ENCODE results near the gene PRKN.

The PRKN gene

GRCh38 chr6:162697872-162698403 lies 29.6 kb downstream of the PRKN start:
- intact Hi-C loops (cut with DNase I; ENCODE audit: low total_unique reads), result no loop called here
- no peaks in the 10 kb centered on the region for H3K4me1 ChIP-seq
- TF ChIP-seq, protein P1, sequence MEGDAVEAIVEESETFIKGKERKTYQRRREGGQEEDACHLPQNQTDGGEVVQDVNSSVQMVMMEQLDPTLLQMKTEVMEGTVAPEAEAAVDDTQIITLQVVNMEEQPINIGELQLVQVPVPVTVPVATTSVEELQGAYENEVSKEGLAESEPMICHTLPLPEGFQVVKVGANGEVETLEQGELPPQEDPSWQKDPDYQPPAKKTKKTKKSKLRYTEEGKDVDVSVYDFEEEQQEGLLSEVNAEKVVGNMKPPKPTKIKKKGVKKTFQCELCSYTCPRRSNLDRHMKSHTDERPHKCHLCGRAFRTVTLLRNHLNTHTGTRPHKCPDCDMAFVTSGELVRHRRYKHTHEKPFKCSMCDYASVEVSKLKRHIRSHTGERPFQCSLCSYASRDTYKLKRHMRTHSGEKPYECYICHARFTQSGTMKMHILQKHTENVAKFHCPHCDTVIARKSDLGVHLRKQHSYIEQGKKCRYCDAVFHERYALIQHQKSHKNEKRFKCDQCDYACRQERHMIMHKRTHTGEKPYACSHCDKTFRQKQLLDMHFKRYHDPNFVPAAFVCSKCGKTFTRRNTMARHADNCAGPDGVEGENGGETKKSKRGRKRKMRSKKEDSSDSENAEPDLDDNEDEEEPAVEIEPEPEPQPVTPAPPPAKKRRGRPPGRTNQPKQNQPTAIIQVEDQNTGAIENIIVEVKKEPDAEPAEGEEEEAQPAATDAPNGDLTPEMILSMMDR (IDR thresholded peaks at IDR 0.05), result no peak
- H3K27me3 ChIP-seq, result no peaks in the 10 kb centered on the region
- H3K9me3 ChIP-seq, result no peaks in the 10 kb centered on the region
- H3K36me3 ChIP-seq, result no peaks in the 10 kb centered on the region
- DNase-seq, result no peak
- H3K27ac ChIP-seq, result no peak overlapping the region
- no peak overlapping the region for H3K4me3 ChIP-seq

GRCh38 chr6:162690158-162690557 lies 37.4 kb downstream of the PRKN start:
- Histone ChIP-seq H3K27me3 (no peaks in the 10 kb centered on the region), H3K27ac (no peak overlapping the region), H3K9me3 (no peaks in the 10 kb centered on the region), H3K4me3 (no peak overlapping the region), H3K36me3 (no peaks in the 10 kb centered on the region), H3K4me1 (no peaks in the 10 kb centered on the region)
- intact Hi-C loops (cut with DNase I; ENCODE audit: low total_unique reads), result no loop called here
- TF ChIP-seq, protein P1 (IDR thresholded peaks at IDR 0.05), result no peak
- no peak for DNase-seq

DNA sequence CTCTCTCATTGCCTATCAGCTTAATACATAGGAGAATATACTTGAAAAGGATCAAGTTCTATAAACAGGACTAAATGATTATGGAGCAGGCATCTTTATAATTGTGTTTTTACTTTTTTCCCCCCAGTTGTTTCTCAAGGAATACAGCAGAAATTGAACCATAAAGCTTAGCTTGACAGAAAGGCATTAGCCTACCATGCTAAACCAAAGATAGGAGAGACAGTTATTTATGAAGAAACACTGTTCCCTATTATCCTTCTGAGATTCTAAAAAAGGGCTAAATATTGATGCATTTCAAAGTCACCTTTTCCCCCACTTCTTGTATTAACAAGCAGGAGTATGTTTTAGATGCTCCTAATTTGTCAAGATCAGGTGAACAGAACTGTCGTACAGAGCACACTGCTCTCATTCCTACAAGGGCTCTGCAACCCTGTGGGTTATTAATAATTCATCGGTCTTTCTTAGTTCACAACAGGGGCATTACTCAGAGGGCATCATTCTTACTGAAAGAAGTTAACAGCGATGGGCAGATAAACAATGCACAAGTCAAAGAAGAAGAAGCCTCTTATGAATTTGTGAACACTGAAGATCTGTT lies 38.7 kb downstream of the PRKN start:
- no peak for DNase-seq
- no peak overlapping the region for H3K4me3 ChIP-seq
- TF ChIP-seq, protein P1 (IDR thresholded peaks at IDR 0.05), result no peak
- no peaks in the 10 kb centered on the region for H3K27me3 ChIP-seq
- H3K36me3 ChIP-seq, result no peaks in the 10 kb centered on the region
- H3K4me1 ChIP-seq, result peaks cover 0 to 8% (median 2%) of the 10 kb centered on the region in 4 donors
- intact Hi-C loops (cut with DNase I; ENCODE audit: low total_unique reads), result no loop called here
- H3K27ac ChIP-seq, result no peak overlapping the region
- no peaks in the 10 kb centered on the region for H3K9me3 ChIP-seq

- Histone ChIP-seq H3K4me1 (peaks cover 0 to 18% (median 2%) of the 10 kb centered on the region in 4 donors), H3K9me3 (no peaks in the 10 kb centered on the region), H3K27me3 (no peaks in the 10 kb centered on the region), H3K36me3 (no peaks in the 10 kb centered on the region), H3K27ac (no peak overlapping the region), H3K4me3 (no peak overlapping the region)
- TF ChIP-seq, protein P1 (IDR thresholded peaks at IDR 0.05), result no peak
- intact Hi-C loops (cut with DNase I; ENCODE audit: low total_unique reads), result no loop called here
- DNase-seq, result no peak
These were observed 42.0 kb downstream of the PRKN start for GRCh38 chr6:162685586-162685985.

- H3K27ac ChIP-seq, result no peak overlapping the region
These were observed 42.6 kb downstream of the PRKN start for GRCh38 chr6:162684961-162685360.

More at GRCh38 chr6:162684961-162685360, 42.6 kb downstream of the PRKN start:
- H3K27me3 ChIP-seq, result no peaks in the 10 kb centered on the region
- H3K4me1 ChIP-seq, result peaks cover 0 to 18% (median 2%) of the 10 kb centered on the region in 4 donors
- intact Hi-C loops (cut with DNase I; ENCODE audit: low total_unique reads), result no loop called here
- H3K9me3 ChIP-seq, result no peaks in the 10 kb centered on the region
- TF ChIP-seq, protein P1 (IDR thresholded peaks at IDR 0.05), result no peak
- no peak overlapping the region for H3K4me3 ChIP-seq
- no peak for DNase-seq
- no peaks in the 10 kb centered on the region for H3K36me3 ChIP-seq

Measured in tibial artery (tissue), 4 donors.